Activated CD8-positive, alpha-beta memory T cell treated with anti-CD3 and anti-CD28 coated beads for 4 hours (primary cell): ENCODE data around the gene ATP8B1.
"Not testable (repeated sequence)": the region's sequence is repeated elsewhere in the genome, so short reads cannot be mapped to it uniquely, and the experiment has no call there.

Experiments
- DNase-seq, 2 donors: peaks; one replicate each; pipeline ENCODE4 v3.0.0-alpha.2; 2020; ENCODE audit warnings: low read depth in 2 of 2

Gene ATP8B1

DNA sequence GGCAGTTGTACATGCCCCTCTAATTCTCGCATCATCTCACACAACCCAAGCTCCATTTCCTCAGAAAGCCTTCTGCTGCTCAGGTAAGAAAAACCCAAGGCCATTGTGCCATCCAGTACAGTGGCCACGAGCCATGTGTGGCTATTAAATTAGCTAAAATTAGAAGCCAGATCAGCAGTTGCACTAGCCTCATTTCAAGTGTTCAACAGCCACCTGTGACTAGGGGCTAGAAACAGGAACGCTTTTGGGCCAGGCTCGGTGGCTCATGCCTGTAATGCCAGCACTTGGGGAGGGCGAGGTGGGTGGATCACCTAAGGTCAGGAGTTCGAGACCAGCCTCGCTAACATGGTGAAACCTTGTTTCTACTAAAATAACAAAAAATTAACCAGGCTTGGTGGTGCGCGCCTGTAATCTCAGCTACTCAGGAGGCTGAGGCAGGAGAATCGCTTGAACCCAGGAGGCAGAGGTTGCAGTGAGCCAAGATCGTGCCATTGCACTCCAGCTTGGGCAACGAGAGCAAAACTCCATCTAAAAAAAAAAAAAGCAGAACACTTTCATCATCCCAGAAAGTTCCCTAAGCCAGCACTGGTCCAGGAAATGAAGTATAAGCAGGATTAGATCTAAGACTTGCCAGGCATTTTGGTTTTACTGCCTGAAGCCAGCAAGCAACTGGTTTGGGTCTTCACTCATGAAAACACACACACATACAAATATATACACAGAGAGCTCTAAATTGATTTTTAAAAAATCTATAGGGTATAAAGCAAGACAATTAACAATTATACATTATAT is 35.7 kb downstream of the ATP8B1 start:
- no peak for DNase-seq

DNA sequence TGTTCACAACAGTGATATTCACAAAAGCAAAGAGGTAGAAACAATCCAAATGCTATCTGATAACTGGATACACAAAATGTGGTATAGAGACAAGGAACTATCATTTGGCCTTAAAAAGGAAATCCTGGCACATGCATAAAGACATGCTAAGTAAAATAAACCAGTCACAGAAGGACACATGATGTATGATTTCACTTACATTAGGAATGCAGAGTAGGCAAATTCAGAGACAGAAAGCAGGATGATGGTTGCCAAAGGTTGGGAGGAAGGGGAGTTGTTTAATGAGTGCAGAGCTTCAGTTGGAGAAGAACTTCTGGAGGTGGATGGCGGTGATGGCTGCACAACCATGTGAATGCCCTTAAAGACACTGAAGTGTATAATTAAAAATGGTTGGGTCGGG is 38.1 kb downstream of the ATP8B1 start:
- DNase-seq = no peak

DNA sequence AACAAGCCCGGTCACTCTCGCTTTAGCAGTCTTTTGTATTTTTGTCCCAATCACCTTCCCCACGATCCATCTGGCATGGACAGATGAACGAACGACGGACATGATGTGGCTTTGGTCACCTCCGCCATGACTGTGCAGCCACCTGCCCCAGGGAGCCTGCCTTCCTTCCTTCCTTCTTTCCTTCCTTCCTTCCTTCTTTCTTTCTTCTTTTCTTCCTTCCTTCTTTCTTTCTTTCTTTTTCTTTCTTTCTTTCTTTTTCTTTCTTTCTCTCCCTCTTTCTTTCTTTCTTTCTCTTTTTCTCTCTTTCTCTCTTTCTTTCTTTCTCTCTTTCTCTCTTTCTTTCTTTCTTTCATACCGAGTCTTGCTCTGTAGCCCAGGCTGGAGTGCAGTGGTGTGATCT is 39.0 kb downstream of the ATP8B1 start:
- DNase-seq = no peak

DNA sequence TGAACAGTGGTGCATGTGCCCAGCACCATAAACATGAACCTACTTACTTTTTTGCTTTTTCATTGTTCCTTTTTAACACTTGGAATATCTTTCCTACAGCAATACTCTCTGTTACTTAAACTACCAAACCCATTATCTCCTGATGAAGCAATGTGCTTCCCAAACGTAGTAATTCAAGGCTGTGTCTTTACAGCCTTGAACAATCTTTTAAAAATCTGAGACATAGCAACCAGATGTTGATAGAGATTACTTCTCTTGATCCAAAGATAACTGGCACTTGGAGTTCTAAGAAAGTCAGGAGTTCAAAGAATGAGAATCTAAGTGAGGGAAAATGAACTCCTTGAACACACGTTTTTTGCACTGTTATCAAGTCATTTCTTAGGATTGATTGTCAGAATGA is 40.4 kb downstream of the ATP8B1 start:
- no peak for DNase-seq

DNA sequence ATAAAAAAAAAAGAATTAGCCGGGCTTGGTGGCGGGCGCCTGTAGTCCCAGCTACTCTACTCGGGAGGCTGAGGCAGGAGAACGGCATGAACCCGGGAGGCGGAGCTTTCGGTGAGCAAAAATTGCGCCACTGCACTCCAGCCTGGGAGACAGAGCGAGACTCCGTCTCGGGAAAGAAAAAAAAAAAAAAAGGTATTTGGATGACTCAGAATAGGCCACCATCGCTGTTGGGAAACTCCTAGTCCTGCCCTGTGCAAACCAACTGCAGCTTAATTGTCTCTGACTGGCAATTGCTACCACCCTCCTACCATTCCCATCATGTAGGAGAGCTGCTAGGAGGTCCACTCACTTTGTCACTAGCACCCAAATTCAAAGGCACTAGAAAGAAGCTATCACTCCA is 43.5 kb downstream of the ATP8B1 start:
- DNase-seq = no peak

DNA sequence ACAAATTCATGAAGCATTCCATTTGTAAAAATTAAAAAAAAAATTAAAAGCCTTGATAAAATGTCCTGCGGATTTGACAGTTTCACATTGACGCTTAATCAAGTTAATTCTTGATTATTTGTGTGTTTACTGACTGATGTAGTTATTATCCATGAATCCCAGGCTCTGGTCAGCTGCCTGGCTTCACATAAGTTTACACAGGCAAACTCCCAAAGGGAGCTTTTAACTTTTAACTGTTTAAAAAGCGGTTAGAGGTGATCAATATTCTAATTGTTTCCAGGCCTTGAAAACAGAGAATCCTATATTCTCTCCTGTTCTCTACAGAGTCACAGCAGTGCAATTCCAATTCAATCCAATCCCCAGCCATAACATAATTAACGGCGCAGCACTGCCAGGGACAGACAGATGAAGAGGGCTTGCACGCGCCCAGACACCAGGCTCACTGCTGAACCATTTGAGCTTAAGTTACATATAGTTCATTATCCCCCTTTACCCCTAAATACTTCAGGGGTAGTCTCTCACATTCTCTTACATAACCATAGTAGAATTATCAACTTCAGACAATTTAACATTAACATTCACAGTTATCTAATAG is 47.5 kb downstream of the ATP8B1 start:
- DNase-seq = no peak

DNA sequence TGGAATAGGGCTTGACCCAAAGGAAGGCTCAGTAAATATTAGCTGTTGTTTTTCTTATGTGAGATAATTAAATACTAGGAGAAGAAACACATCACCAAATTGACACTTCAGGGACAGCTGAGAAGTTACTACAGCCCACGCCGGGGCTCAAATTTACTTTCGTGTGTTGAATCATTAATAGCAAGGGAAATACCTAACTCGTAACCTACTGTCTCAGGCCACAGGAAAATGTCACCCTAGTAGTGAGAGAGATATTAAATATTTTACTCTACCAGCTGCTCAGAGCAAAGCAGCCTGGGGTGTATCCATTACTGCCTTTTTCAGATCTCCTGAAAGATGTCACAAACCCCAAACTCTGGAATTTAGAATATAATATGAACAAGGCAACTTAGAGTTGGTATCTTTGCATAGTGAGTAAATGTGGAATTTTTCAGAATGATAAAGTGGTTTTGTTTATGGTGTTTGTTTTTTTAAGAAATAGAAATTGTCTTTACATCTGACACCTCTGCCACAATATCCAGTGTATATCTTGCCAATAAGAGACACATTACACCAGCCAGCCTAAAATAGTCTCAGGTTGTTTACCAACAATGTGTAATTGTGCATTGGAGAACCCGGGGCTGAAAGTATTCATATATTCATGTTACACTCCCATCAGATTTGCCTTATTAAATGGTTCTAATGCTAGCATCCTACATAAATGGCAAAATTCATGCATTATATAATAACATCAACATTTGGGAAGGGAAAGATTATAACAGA is 48.4 kb downstream of the ATP8B1 start:
- DNase-seq = no peak

DNA sequence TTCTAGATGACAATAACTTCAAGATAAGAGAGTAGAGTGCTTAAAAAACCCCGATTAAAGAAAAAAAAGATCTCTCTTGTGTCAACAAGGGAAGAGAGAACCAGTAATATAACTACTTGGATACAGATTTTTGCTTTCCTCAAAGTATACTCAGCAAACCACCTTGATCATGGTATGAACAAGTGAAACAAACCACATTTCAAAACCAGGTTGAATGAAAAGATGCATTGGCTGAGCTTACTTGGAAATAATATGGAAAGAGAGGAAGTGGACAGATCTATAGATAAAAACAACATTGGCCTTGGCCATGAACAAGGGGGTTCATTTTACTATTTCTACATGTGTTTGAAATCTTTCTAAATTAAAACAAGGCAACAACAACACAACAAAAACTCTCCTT is 50.1 kb downstream of the ATP8B1 start:
- DNase-seq = no peak

DNA sequence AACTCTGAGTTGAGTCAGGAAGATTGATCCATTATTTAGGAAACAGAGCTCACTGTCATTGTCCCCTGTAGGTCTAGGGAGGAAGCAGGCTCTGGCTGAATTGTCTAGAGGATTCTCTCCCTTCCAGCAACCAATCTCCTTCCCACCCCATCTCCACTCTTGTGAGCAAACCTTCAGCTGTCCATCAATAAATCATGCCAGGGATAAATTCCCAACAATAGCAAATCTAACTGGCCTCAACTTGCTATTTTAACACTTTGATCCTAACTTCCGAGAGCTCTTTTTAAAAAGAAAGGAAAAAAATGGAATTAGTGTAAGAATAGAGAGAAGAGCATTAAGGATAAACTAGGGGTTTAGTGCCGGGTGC is 53.5 kb downstream of the ATP8B1 start:
- DNase-seq = no peak

DNA sequence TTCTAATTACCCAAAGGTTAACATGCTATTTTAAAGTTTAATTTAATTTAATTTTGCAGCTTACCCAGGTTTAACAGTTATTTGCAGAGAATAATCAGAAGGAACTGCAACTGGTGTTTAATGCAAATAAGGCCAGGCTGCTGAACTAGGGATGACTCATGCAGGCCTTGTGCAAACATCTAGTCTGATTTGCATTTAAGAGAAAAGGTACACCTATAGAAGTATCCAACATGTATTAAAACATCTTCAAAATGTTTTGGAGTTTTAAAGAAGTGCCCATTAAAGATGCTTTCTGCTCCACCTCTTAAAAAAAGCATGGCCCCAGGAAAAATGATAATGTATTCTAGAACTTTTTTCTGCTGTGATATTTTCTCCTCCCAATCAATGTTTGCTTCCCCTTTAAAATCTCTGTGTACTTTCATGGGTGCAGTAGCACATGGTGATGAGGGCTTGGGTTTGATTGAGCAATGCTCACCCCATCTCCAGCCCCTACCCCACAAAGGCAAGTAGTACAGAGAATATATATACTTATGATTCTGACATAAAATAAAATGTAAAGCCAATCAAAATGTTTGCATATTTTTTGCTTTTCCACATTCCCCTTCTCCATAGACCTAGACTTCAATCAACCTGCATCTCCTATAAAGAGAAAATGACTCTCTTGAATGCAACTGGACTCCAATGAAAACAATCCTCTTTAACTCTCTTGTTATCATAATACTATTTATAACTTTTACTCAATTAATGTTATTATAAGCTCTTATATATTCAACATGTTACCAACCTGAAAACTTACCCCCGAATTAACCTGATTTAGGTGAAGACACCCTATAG is 54.1 kb downstream of the ATP8B1 start:
- DNase-seq = no peak

DNA sequence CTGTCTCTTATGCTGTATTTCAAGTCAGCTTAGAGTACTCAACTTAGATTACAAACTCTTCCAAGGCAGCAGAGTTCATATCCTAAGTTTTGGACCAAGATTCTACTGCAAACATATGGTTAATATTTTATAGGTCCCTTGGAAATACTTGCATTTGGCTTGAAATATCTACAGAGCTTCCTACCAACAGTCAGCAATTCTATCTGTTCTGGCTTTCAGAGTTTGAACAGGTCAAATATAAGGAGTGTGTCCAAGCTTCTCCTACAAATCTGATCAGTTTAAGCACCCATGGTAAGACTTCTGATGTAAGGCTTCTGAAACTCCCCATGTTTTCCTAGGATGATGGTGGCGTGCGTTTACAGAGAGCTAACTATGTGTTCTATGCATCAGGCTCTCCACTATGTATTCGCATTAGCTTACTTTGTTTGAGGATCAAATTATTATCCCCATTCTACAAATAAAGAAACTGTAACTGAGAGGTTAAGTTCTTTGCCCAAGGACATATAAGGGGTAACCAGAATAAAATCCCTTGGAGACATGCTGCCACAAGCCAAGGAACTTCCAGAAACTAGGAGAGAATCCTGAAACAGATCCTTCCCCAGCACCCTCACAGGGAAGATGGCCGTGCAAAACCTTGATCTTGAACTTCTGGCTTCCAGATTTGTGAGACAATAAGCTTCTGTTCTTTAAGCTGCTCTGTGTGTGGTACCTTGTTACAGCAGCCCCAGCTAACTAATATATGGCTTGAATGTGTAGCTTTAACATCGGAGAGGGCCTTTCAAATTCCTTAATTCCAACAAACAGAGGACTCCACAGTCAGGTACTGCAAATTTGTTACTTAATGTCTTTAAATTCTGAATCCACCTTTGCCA is 55.1 kb downstream of the ATP8B1 start:
- no peak for DNase-seq

DNA sequence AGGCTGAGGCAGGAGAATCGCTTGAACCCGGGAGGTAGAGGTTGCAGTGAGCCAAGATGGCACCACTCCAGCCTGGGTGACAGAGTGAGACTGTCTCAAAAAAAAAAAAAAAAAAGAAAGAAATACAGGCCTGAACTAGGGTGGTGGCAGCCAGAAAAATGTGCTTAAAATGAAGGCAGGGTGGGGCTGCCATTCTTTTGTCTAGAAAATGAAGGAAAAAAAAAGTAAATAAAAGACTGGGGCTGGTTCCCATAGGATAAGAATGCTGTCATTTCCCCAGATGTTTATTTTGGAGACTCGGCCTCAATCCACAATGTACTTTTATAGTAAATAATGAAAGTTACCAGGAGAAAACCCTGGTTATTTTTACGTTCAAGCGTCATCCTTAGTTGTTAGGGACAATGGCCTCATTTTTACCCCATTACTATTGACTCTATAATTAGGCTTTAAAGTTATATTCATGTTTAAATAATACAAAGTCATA is 58.9 kb downstream of the ATP8B1 start:
- DNase-seq = no peak

DNA sequence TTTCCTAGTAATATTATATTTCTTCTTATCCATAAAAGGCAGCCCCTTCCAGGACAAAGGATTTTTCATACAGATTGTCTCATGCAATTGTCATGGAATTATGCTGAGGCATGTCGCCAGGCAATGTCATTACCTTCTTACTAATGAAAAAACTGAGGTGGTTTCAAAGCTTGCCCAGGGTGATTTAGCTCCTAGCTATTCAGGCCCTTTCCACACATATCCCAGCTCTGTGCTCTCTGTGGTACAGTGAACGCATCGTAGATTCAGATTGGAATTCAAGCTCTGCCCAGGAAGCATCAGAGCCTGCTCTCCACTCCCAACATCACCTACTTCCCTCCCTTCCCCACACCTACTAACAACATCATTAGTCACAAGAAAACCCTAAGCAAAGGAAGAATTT is 60.1 kb downstream of the ATP8B1 start:
- no peak for DNase-seq

DNA sequence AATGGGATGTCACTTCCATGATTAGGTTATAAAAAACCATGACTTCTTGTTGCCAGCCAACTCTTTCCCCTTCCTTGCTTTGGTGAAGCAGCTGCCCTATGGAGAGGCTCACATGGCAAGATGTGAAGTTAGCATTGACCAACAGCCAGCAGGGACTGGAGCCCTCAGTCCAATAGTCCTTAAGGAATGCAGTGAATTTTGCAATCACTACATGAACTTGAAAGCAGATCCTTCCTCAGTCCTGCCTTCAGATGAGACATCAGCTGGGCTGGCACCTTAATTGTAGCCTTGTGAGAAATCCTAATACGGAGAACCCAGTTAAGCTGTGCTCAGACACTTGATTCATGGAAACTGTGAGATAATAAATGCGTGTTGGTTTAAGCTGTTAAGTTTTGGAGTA is 61.8 kb downstream of the ATP8B1 start:
- DNase-seq = no peak

DNA sequence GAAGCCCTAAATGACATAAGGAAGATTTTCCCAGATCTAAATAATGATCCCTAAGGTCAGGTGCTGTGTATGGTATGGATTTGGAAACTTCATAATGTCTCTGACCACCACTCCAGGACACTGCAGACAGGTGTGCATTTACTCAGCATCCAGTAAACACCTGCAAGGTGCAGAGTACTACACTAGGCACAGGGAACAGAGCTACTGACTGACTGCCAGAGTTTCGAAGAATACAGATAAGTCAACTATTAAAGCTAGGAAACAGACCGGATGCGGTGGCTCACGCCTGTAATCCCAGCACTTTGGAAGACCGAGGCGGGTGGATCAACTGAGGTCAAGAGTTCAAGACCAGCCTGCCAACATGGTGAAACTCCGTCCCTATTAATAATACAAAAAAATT is 65.0 kb downstream of the ATP8B1 start:
- DNase-seq = no peak

DNA sequence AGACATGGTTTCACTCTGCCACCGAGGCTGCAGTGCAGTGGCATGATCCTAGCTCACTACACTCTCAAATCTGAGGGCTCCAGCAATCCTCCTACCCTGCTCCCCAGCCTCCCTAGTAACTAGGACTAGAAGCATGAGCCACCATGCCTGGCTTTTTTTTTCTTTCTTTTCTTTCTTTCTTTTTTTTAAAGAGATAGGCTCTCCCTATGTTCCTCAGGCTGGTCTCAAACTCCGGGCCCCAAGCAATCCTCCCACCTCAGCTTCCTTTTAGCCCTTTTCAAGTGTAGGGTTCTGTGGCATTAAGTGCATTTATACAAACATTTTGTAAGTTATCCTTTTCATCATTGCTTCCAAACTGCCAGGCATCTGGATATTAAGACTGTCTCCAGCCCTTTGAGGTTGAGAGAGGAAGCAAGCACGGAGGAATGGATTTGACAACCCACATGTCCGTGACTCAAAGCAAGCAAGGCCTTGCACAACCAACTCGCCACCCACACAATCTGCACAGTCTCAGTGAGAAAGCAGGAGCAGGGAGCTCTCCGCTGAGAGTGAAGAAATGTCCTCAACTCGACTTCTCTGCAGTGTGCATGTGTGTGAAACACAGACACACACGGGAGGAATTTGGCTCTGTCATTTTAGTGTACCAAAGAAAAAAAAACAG is 65.6 kb downstream of the ATP8B1 start:
- no peak for DNase-seq

DNA sequence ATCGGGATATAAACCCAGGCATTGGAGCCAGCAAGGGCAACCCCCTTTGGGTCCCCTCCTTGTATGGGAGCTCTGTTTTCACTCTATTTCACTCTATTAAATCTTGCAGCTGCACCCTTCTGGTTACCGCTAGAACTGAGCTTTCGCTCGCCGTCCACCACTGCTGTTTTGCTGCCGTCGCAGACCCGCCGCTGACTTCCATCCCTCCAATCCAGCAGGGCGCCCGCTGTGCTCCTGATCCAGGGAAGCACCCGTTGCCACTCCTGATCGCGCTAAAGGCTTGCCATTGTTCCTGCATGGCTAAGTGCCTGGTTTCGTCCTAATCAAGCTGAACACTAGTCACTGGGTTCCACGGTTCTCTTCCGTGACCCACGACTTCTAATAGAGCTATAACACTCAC is 68.1 kb downstream of the ATP8B1 start:
- DNase-seq = not testable (repeated sequence)

DNA sequence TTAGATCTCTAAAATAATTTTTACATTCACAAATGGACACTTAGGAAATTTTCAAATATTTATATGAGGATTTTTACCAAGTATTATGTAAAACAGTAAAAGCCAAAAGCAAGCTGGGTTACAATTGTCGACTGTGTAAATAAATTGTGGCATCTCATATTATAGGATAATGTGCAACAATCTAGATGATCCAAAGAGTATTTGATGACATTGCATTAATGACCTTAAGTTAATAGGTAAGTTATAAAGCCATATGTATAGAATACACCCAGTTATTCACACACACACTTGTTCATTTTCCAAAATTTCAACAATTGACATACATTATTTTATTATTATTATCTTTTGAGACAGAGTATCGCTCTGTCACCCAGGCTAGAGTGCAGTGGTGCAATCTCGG is 69.3 kb downstream of the ATP8B1 start:
- DNase-seq = no peak

DNA sequence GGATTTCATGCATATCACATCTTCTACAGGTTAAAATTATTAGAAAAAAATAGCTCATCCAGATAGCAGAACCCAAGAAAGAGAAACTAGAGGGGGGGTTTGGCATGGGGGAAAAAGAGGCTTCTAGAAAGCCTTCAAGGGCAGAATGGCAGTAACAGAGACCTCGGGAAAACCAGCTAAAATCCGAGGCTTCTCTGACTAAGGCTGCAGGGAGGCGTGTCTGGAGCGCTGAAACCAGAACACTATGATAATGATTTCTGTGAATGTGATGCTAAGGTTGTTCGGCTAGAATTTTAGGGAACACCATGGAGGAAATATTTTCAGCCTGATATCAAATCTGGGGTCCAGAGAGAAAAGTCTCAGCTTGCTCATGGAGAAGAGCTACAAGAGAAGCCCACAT is 73.0 kb downstream of the ATP8B1 start:
- no peak for DNase-seq

DNA sequence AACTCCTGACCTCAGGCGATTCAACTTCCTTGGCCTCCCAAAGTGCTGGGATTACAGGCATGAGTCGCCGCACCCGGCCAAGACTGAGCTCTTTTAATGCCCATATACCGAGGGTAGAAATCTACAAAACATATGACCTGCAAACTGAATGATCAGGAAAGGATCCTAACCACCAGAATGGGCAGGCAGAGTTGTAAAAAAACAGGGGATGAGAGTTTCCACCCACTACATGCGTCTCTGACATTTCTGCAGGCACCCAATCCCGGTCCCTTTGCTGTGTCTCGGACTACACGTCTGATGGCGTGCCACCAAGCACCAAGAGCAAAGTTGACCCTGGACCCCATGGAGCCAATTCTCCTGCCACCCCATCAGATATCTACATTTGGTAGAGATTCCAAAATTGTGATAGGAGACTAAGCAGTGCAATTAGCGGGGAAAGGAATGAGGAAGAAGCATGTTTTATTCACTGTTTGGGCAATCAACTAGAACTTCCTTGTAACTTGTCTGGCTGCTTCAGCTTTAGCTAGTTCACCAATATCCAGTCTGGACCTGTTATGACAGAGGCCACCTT is 74.1 kb downstream of the ATP8B1 start:
- no peak for DNase-seq
